22Rv1 (cell line): ENCODE measurements around the gene WIPF1.

Experiments used
- CTCF ChIP-seq: fragments of 450-650 bp; IDR thresholded peaks from 2 replicates; pipeline ENCODE4 v1.5.1; 2017; ENCODE audit warnings: mild to moderate bottlenecking
- ZFX ChIP-seq: fragments of 450-650 bp; IDR thresholded peaks from 2 replicates; pipeline ENCODE4 v1.6.1; 2017; ENCODE audit warnings: antibody characterized with exemption, borderline replicate concordance

DNA sequence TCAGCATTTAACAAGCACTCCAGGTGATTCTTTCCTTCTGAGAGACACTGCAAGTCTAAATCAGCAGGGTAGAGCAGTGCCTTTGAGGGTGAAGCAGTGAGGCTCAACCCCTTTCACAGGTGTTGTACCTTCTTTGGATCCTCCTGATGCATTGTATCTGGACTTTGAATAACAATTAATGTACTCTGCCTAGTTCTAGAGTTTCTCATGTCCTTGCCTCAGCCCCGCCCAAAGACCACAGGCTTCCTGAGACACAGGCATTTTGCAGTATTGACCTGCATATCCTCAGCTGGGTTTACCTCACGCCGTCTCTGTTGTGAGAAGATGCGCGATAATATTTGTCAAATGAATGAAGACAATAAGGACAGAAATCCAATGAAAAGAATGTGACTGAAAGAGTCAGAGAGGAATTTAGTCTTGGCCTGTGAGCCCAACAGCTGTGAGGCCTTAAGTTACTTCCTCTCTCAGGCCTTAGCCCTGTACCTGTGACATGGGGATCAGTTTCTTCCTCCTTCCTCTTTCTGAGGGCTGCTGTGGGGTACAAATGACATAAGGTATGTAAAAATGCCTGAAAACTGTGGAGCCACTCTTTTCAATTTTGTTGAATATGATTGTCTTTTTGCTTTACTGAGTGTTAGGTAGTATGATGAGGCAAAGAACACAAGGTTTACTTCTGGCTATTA is 43.7 kb downstream of the WIPF1 start:
- TF ChIP-seq CTCF (no peak), ZFX (no peak)
